Measurements from ENCODE around the gene CARD19.
A peak's percentile ranks its signal among the peaks of the same experiment; 100 is the strongest.

Gene CARD19

GRCh38 chr9:93154293-93154903, 58.4 kb downstream of the CARD19 start:
- ATAC-seq: peak; percentile 84

GRCh38 chr9:93155716-93156474, 59.9 kb downstream of the CARD19 start:
- TF ChIP-seq CSDC2 (CRISPR knock-in tag; IDR thresholded peaks at IDR 0.05) (no peak), ZNF8 (CRISPR knock-in tag; IDR thresholded peaks at IDR 0.05) (no peak), ESRRG (CRISPR knock-in tag; IDR thresholded peaks at IDR 0.05) (no peak), CSRNP3 (CRISPR knock-in tag; IDR thresholded peaks at IDR 0.05) (no peak), TCF4 (CRISPR knock-in tag; IDR thresholded peaks at IDR 0.05; ENCODE audit: borderline replicate concordance) (no peak)
- no peak for ATAC-seq

More at GRCh38 chr9:93154293-93154903, 58.4 kb downstream of the CARD19 start:
- TF ChIP-seq ESRRG (CRISPR knock-in tag; IDR thresholded peaks at IDR 0.05) (no peak), ZC3H10 (CRISPR knock-in tag; IDR thresholded peaks at IDR 0.05) (no peak), ZFP3 (CRISPR knock-in tag; IDR thresholded peaks at IDR 0.05) (no peak)

GRCh38 chr9:93156475-93157008, 60.5 kb downstream of the CARD19 start:
- TF ChIP-seq ARNTL (CRISPR knock-in tag; IDR thresholded peaks at IDR 0.05; ENCODE audit: borderline replicate concordance, low read depth) (no peak), CREB5 (CRISPR knock-in tag; IDR thresholded peaks at IDR 0.05; ENCODE audit: low read depth) (no peak), TCF4 (CRISPR knock-in tag; IDR thresholded peaks at IDR 0.05; ENCODE audit: borderline replicate concordance) (no peak), ZFP30 (CRISPR knock-in tag; IDR thresholded peaks at IDR 0.05) (no peak), TOX (CRISPR knock-in tag; IDR thresholded peaks at IDR 0.05; ENCODE audit: borderline replicate concordance) (no peak), CSRNP3 (CRISPR knock-in tag; IDR thresholded peaks at IDR 0.05) (no peak), SNAI2 (CRISPR knock-in tag; IDR thresholded peaks at IDR 0.05) (no peak), GLIS3 (CRISPR knock-in tag; IDR thresholded peaks at IDR 0.05) (no peak), ZFP3 (CRISPR knock-in tag; IDR thresholded peaks at IDR 0.05) (no peak), BACH2 (CRISPR knock-in tag; IDR thresholded peaks at IDR 0.05; ENCODE audit: borderline replicate concordance) (no peak), OSR1 (CRISPR knock-in tag; IDR thresholded peaks at IDR 0.05) (no peak), TSHZ2 (CRISPR knock-in tag; IDR thresholded peaks at IDR 0.05) (no peak), ESRRG (CRISPR knock-in tag; IDR thresholded peaks at IDR 0.05) (no peak), PATZ1 (CRISPR knock-in tag; IDR thresholded peaks at IDR 0.05; ENCODE audit: borderline replicate concordance) (no peak), CSDC2 (CRISPR knock-in tag; IDR thresholded peaks at IDR 0.05) (no peak)
- no peak for ATAC-seq

Data from SK-N-SH treated with all-trans-retinoic acid at 6 μM for 48 hours (cell line).